Lower lobe of right lung (tissue), 2 donors: ENCODE data around the gene NEURL2. TPM values are rescaled to one million over a fixed set of nuclear protein-coding genes. Genes with fewer than 3 reads are reported as not detected.
"Not testable (repeated sequence)": the region's sequence is repeated elsewhere in the genome, so short reads cannot be mapped to it uniquely, and the experiment has no call there.

Experiments
- ATAC-seq, 2 donors: fragments of 200-7000 bp; cut with Tn5 transposase; one replicate each; pipeline ENCODE4 v1.9.1; 2020 to 2022; ENCODE audit warnings: mild to moderate bottlenecking in 2 of 2, moderate library complexity in 2 of 2
- DNase-seq: peaks from one replicate; pipeline ENCODE4 v3.0.0-alpha.2; 2020
- H3K27ac ChIP-seq: fragments of 200-600 bp; one replicate; pipeline ENCODE4 v1.8.0; 2022
- H3K27me3 ChIP-seq: fragments of 200-600 bp; one replicate; pipeline ENCODE4 v1.8.0; 2022; ENCODE audit warnings: low read depth
- H3K36me3 ChIP-seq: fragments of 200-600 bp; one replicate; pipeline ENCODE4 v1.8.0; 2022; ENCODE audit warnings: mild to moderate bottlenecking
- H3K4me1 ChIP-seq: fragments of 200-600 bp; one replicate; pipeline ENCODE4 v1.8.0; 2022
- H3K4me3 ChIP-seq: fragments of 200-600 bp; one replicate; pipeline ENCODE4 v1.8.0; 2022; ENCODE audit warnings: mild to moderate bottlenecking
- H3K9me3 ChIP-seq: fragments of 200-600 bp; one replicate; pipeline ENCODE4 v1.8.0; 2022
- intact Hi-C: fragments of 100-400 bp; cut with DNase I; formaldehyde crosslinking; loops from one replicate; pipeline ENCODE4 v1.11.0; 2022
- total RNA-seq: library from RNA; stranded (reverse); fragmentation: NEBNext Ultra II Directional; extraction: Animal tissue kit (Norgen Biotek cat#: 25700); gene quantifications from one replicate; pipeline ENCODE4 v1.2.1, GENCODE V29; 2021
- TF ChIP-seq, protein P1 (sequence below): fragments of 200-600 bp; IDR thresholded peaks from one replicate; pipeline ENCODE4 v1.8.0; 2022; ENCODE audit warnings: antibody characterized with exemption, mild to moderate bottlenecking
- donor health status: DM: no; HTN: yes; CAD: no; lungs with severe emphysema.

The NEURL2 gene
- total RNA-seq, 1 donor from 2014 or later = 2.4 TPM

GRCh38 chr20:45935416-45936046 is 44.5 kb upstream of the NEURL2 start:
- no peaks in the 10 kb centered on the region for H3K27me3 ChIP-seq
- H3K9me3 ChIP-seq = no peaks in the 10 kb centered on the region
- H3K27ac ChIP-seq = peak overlapping the region; percentile 89
- ATAC-seq (peak; percentile 2 to 21), DNase-seq (no peak)
- peaks cover 34% of the 10 kb centered on the region for H3K36me3 ChIP-seq
- H3K4me3 ChIP-seq = peak overlapping the region; percentile 83
- TF ChIP-seq, protein P1, sequence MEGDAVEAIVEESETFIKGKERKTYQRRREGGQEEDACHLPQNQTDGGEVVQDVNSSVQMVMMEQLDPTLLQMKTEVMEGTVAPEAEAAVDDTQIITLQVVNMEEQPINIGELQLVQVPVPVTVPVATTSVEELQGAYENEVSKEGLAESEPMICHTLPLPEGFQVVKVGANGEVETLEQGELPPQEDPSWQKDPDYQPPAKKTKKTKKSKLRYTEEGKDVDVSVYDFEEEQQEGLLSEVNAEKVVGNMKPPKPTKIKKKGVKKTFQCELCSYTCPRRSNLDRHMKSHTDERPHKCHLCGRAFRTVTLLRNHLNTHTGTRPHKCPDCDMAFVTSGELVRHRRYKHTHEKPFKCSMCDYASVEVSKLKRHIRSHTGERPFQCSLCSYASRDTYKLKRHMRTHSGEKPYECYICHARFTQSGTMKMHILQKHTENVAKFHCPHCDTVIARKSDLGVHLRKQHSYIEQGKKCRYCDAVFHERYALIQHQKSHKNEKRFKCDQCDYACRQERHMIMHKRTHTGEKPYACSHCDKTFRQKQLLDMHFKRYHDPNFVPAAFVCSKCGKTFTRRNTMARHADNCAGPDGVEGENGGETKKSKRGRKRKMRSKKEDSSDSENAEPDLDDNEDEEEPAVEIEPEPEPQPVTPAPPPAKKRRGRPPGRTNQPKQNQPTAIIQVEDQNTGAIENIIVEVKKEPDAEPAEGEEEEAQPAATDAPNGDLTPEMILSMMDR = no peak
- H3K4me1 ChIP-seq = peaks cover 26% of the 10 kb centered on the region
- intact Hi-C loops = no loop called here

- peak; percentile 94 to 96 for ATAC-seq
- Histone ChIP-seq H3K4me3 (peak within 1 kb of the TSS; percentile 83), H3K27me3 (no peaks in the 10 kb centered on the region), H3K9me3 (no peaks in the 10 kb centered on the region), H3K27ac (peak within 1 kb of the TSS; percentile 100), H3K4me1 (peaks cover 26% of the 10 kb centered on the region), H3K36me3 (peaks cover 27% of the 10 kb centered on the region)
- DNase-seq = peak; percentile 98
- TF ChIP-seq, protein P1 = no peak
- intact Hi-C loops = no loop called here
Observed at GRCh38 chr20:45934586-45935415, 43.8 kb upstream of the NEURL2 start, which contains the start of gene PCIF1. TSS of gene PCIF1 (plus strand) at chr20:45934683. CDS start at chr20:45939000, 4,317 bp downstream.

DNA sequence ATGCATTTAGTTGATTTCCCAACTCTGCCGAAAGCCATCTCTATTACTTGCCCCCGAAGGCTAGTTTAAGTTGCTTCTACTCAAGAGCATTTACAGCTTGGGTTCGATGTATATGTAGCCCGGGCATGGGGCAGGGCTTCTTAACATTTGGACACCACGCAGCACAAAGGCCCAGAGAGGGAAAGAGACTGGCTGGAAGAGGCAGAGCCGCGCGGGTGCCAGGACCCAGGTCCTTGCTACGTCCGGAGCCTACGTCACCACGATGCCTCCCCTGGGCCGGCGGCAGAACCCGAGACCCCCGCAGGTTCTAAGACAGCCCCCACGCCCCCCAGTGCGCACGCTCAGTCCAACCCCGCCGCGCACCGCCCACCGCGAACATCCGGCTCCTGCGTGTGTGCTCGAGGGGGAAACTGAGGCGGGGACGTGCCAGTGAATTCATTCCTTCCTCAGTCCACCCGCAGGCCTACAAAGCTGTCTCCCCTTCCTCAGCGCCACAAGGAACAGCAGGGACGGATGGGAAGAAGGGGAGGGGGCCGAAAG is 43.1 kb upstream of the NEURL2 start:
- peak; percentile 43 to 46 for ATAC-seq
- Histone ChIP-seq H3K36me3 (peaks cover 20% of the 10 kb centered on the region), H3K9me3 (no peaks in the 10 kb centered on the region), H3K4me1 (peaks cover 26% of the 10 kb centered on the region), H3K27ac (peak overlapping the region; percentile 100), H3K4me3 (peak overlapping the region; percentile 83), H3K27me3 (no peaks in the 10 kb centered on the region)
- TF ChIP-seq, protein P1 = no peak
- DNase-seq = peak; percentile 81
- intact Hi-C loops = no loop called here

GRCh38 chr20:45933266-45934045 is 42.4 kb upstream of the NEURL2 start:
- peak overlapping the region; percentile 83 for H3K4me3 ChIP-seq
- intact Hi-C loops = no loop called here
- H3K4me1 ChIP-seq = peaks cover 26% of the 10 kb centered on the region
- TF ChIP-seq, protein P1 = peak; percentile 29
- peak overlapping the region; percentile 100 for H3K27ac ChIP-seq
- H3K36me3 ChIP-seq = peaks cover 13% of the 10 kb centered on the region
- H3K9me3 ChIP-seq = no peaks in the 10 kb centered on the region
- no peaks in the 10 kb centered on the region for H3K27me3 ChIP-seq
- ATAC-seq (peak; percentile 41 to 53), DNase-seq (peak; percentile 77)

DNA sequence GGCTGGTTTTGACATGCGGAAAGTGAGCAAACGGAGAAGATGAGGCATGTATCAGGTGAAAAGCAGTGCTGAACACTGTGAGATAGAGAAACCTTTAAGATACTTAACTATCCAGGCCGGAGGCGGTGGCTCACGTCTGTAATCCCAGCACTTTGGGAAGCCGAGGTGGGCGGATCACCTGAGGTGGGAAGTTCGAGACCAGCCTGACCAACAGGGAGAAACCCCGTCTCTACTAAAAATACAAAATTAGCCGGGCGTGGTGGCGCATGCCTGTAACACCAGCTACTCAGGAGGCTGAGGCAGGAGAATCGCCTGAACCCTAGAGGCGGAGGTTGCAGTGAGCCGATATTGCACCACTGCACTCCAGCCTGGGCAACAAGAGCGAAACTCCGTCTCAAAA is 40.7 kb upstream of the NEURL2 start:
- H3K36me3 ChIP-seq, intact Hi-C loops, DNase-seq, H3K27ac ChIP-seq, H3K4me3 ChIP-seq, ATAC-seq, H3K27me3 ChIP-seq, H3K9me3 ChIP-seq: not testable (repeated sequence)
- peaks cover 22% of the 10 kb centered on the region for H3K4me1 ChIP-seq
